Umbilical cord (tissue), 2 donors: ENCODE data around the gene CIDEC. TPM values are rescaled to one million over a fixed set of nuclear protein-coding genes. Genes with fewer than 3 reads are reported as not detected.

Experiments
- DNase-seq: peaks from one replicate; pipeline ENCODE4 v3.0.0-alpha.2; 2015; ENCODE audit warnings: low spot score
- total RNA-seq: library from RNA; depleted of rRNA; stranded (reverse); fragments of >200 nt; gene quantifications from one replicate; pipeline ENCODE4 v1.2.3, GENCODE V29; 2014; ENCODE audit warnings: low replicate concordance; ENCODE audit not compliant: insufficient read depth

CIDEC gene
- total RNA-seq, 1 donor from 2014 or later, result 4.6 TPM

GRCh38 chr3:9846931-9847488 is 33.0 kb downstream of the CIDEC start:
- DNase-seq, result no peak

- no peak for DNase-seq
Observed at GRCh38 chr3:9846231-9846630, 33.8 kb downstream of the CIDEC start.

- DNase-seq, result peak; percentile 98
Observed at GRCh38 chr3:9843715-9844438, 36.2 kb downstream of the CIDEC start, which contains the start of gene RPUSD3. RPUSD3 (minus strand) TSS chr3:9844008; CDS start chr3:9843990, 18 bp downstream.

- DNase-seq, result no peak
Observed at GRCh38 chr3:9841015-9841414, 39.0 kb downstream of the CIDEC start.

GRCh38 chr3:9838856-9839255 is 41.2 kb downstream of the CIDEC start:
- no peak for DNase-seq

GRCh38 chr3:9837701-9838582 is 42.1 kb downstream of the CIDEC start:
- DNase-seq, result no peak

- no peak for DNase-seq
Observed at GRCh38 chr3:9834520-9835380, 45.3 kb downstream of the CIDEC start.

- no peak for DNase-seq
Observed at GRCh38 chr3:9833078-9833477, 47.0 kb downstream of the CIDEC start.

- no peak for DNase-seq
Observed at GRCh38 chr3:9831253-9831652, 48.8 kb downstream of the CIDEC start.

GRCh38 chr3:9828801-9829755 is 51.0 kb downstream of the CIDEC start:
- no peak for DNase-seq

- DNase-seq, result no peak
Observed at GRCh38 chr3:9826815-9827573, 53.1 kb downstream of the CIDEC start.

- DNase-seq, result no peak
Observed at GRCh38 chr3:9825451-9826040, 54.5 kb downstream of the CIDEC start.

- DNase-seq, result no peak
Observed at GRCh38 chr3:9820946-9821345, 59.1 kb downstream of the CIDEC start.

- no peak for DNase-seq
Observed at GRCh38 chr3:9820543-9820942, 59.5 kb downstream of the CIDEC start.

- no peak for DNase-seq
Observed at GRCh38 chr3:9818666-9819335, 61.3 kb downstream of the CIDEC start.

- DNase-seq, result no peak
Observed at GRCh38 chr3:9817436-9817835, 62.6 kb downstream of the CIDEC start.
